Skeletal muscle satellite cell (primary cell): ENCODE results near the gene TMEM190.
A peak's percentile ranks its signal among the peaks of the same experiment; 100 is the strongest.
"Not testable (repeated sequence)": the region's sequence is repeated elsewhere in the genome, so short reads cannot be mapped to it uniquely, and the experiment has no call there.

Source experiments
- H3K27me3 ChIP-seq: 2 replicates; pipeline ENCODE4 v1.7.0; 2013; ENCODE audit warnings: low read length; ENCODE audit not compliant: control insufficient read depth, insufficient read depth
- H3K36me3 ChIP-seq: 2 replicates; pipeline ENCODE4 v1.7.0; 2013; ENCODE audit warnings: mild to moderate bottlenecking, control low read depth, low read length; ENCODE audit not compliant: insufficient read depth
- H3K4me1 ChIP-seq: 2 replicates; pipeline ENCODE4 v1.7.0; 2013; ENCODE audit warnings: low read length; ENCODE audit not compliant: control insufficient read depth, insufficient read depth
- H3K4me2 ChIP-seq: 2 replicates; pipeline ENCODE4 v1.7.0; 2013; ENCODE audit warnings: mild to moderate bottlenecking, low read length
- H3K4me3 ChIP-seq: 2 replicates; pipeline ENCODE4 v1.7.0; 2013; ENCODE audit warnings: low read length
- H3K9ac ChIP-seq: 2 replicates; pipeline ENCODE4 v1.7.0; 2013; ENCODE audit warnings: mild to moderate bottlenecking, low read depth, low read length, moderate library complexity
- H3K9me3 ChIP-seq: replicated peaks from 2 replicates; pipeline ENCODE4 v1.7.0; 2013; ENCODE audit warnings: mild to moderate bottlenecking, control low read depth, low read length

TMEM190 gene

DNA sequence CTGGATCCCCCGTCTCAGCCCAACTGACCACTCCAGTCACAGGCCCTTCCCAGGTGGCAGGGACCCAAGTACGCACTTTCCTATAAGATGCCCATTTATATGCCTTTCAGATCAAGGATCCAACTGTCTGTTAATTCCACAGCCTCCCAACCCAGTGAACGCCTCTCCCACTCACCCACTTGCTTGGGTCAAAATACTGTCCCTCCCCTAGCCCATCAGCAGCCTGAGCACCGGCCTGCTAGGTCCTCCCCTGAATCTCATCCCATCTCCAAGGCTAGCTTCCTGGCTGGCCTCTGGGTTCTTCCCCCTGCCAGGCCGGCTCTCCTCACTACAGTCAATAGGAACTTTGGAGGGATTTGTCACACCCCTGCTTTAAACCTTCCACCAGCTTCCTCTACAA, 29.0 kb downstream of the TMEM190 start:
- no peaks in the 10 kb centered on the region for H3K27me3 ChIP-seq
- H3K36me3 ChIP-seq: peaks cover 48% of the 10 kb centered on the region
- peak overlapping the region; percentile 94 for H3K4me3 ChIP-seq
- peak overlapping the region; percentile 80 for H3K4me2 ChIP-seq
- H3K4me1 ChIP-seq: peaks cover 21% of the 10 kb centered on the region
- H3K9me3 ChIP-seq: no peaks in the 10 kb centered on the region
- peak overlapping the region; percentile 99 for H3K9ac ChIP-seq

GRCh38 chr19:55406091-55406825, 29.6 kb downstream of the TMEM190 start:
- Histone ChIP-seq H3K36me3 (peaks cover 43% of the 10 kb centered on the region), H3K27me3 (no peaks in the 10 kb centered on the region), H3K4me3 (peak overlapping the region; percentile 94), H3K9ac (peak overlapping the region; percentile 99), H3K9me3 (no peaks in the 10 kb centered on the region), H3K4me1 (peaks cover 21% of the 10 kb centered on the region), H3K4me2 (peak overlapping the region; percentile 80)

GRCh38 chr19:55406826-55407549, 30.4 kb downstream of the TMEM190 start:
- H3K4me2 ChIP-seq: peak overlapping the region; percentile 80
- H3K27me3 ChIP-seq: no peaks in the 10 kb centered on the region
- no peaks in the 10 kb centered on the region for H3K9me3 ChIP-seq
- H3K4me1 ChIP-seq: peaks cover 21% of the 10 kb centered on the region
- H3K9ac ChIP-seq: peak overlapping the region; percentile 99
- peaks cover 38% of the 10 kb centered on the region for H3K36me3 ChIP-seq
- peak overlapping the region; percentile 94 for H3K4me3 ChIP-seq

GRCh38 chr19:55407550-55407799, 30.8 kb downstream of the TMEM190 start, which contains the start of gene UBE2S:
Gene UBE2S (minus strand): TSS chr19:55407788. CDS start chr19:55407589, 199 bp downstream.
- not testable (repeated sequence) for H3K27me3 ChIP-seq, H3K9me3 ChIP-seq
- Histone ChIP-seq H3K4me3 (peak within 1 kb of the TSS; percentile 94), H3K4me1 (peaks cover 21% of the 10 kb centered on the region), H3K4me2 (peak within 1 kb of the TSS; percentile 80), H3K36me3 (peaks cover 33% of the 10 kb centered on the region), H3K9ac (peak within 1 kb of the TSS; percentile 99)

- Histone ChIP-seq H3K4me1 (peaks cover 21% of the 10 kb centered on the region), H3K36me3 (peaks cover 28% of the 10 kb centered on the region), H3K9me3 (no peaks in the 10 kb centered on the region), H3K4me2 (peak overlapping the region; percentile 80), H3K9ac (peak overlapping the region; percentile 99), H3K4me3 (peak overlapping the region; percentile 94), H3K27me3 (no peaks in the 10 kb centered on the region)
Observed at GRCh38 chr19:55407800-55408532, 31.3 kb downstream of the TMEM190 start.

- peak overlapping the region; percentile 76 for H3K4me2 ChIP-seq
- H3K9me3 ChIP-seq: no peaks in the 10 kb centered on the region
- H3K4me3 ChIP-seq: peak overlapping the region; percentile 65
- H3K4me1 ChIP-seq: peaks cover 21% of the 10 kb centered on the region
- H3K27me3 ChIP-seq: no peaks in the 10 kb centered on the region
- H3K9ac ChIP-seq: peak overlapping the region; percentile 67
- peaks cover 23% of the 10 kb centered on the region for H3K36me3 ChIP-seq
Observed at GRCh38 chr19:55408533-55408872, 31.9 kb downstream of the TMEM190 start.

GRCh38 chr19:55409179-55409578, 32.6 kb downstream of the TMEM190 start:
- not testable (repeated sequence) for H3K9me3 ChIP-seq, H3K27me3 ChIP-seq, H3K4me2 ChIP-seq, H3K9ac ChIP-seq, H3K4me3 ChIP-seq
- Histone ChIP-seq H3K36me3 (peaks cover 19% of the 10 kb centered on the region), H3K4me1 (peaks cover 21% of the 10 kb centered on the region)

- Histone ChIP-seq H3K4me3 (no peak overlapping the region), H3K27me3 (no peaks in the 10 kb centered on the region), H3K4me1 (peaks cover 21% of the 10 kb centered on the region), H3K9ac (no peak overlapping the region), H3K4me2 (no peak overlapping the region), H3K9me3 (no peaks in the 10 kb centered on the region), H3K36me3 (peaks cover 14% of the 10 kb centered on the region)
Observed at GRCh38 chr19:55410168-55410567, 33.5 kb downstream of the TMEM190 start.

DNA sequence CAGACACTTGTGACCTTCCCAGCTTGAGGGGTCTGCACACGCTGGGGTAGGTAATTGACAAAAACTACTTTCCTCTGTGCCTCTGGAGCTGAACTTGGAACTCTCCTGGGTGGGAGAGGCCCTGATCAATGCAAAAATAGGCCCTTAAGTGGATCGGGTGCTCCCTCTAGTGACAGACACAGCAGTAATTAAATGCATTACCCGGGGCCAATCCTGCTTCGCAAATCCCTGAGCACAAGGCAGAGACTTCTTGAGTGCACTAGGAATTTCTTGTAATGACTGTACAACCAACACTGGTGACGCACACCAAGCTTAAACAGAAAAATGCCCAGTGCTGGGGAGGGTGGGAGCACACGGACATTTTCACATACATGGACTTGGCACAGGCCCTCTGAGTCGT, 41.6 kb downstream of the TMEM190 start:
- no peaks in the 10 kb centered on the region for H3K9me3 ChIP-seq
- no peak overlapping the region for H3K9ac ChIP-seq
- H3K27me3 ChIP-seq: peaks cover 19% of the 10 kb centered on the region

GRCh38 chr19:55419103-55419502, 42.5 kb downstream of the TMEM190 start:
- Histone ChIP-seq H3K4me2 (no peak overlapping the region), H3K9me3 (no peaks in the 10 kb centered on the region), H3K4me1 (no peaks in the 10 kb centered on the region), H3K4me3 (no peak overlapping the region), H3K36me3 (no peaks in the 10 kb centered on the region), H3K9ac (no peak overlapping the region), H3K27me3 (peaks cover 26% of the 10 kb centered on the region)

More for the DNA sequence above, 41.6 kb downstream of the TMEM190 start:
- Histone ChIP-seq H3K4me1 (no peaks in the 10 kb centered on the region), H3K4me2 (no peak overlapping the region), H3K4me3 (no peak overlapping the region), H3K36me3 (no peaks in the 10 kb centered on the region)

DNA sequence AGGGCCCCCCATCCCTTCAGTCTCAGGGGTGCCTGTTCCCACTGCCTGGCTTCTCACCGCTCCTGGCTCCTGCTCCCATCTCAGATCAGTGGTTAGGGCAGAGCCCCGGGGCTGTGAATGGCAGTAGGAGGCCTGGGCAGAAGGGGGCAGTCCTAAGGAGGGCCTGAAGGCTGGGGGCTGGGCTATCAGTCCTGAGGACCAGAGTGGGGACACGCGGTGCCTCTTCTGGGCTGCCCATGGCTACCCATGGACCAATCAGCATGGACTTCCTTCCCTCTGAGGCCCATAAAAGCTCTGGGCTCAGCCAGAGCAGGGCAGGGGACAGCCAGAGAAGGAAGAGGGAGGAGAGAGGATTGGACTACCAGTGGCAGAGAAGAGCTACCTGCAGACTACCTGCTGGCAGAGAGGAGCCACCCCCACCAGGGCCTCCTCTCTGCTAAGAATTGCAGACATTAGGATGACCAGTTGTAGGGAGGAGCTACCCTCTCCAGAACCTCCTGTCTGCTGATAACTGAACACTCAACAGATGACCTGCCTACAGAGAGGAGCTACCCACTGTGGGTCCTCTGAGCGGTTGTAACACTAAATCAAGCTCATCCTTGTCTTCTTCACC, 43.1 kb downstream of the TMEM190 start:
- Histone ChIP-seq H3K4me2 (no peak overlapping the region), H3K4me3 (no peak overlapping the region), H3K9ac (no peak overlapping the region), H3K36me3 (no peaks in the 10 kb centered on the region), H3K27me3 (peaks cover 30% of the 10 kb centered on the region), H3K9me3 (no peaks in the 10 kb centered on the region), H3K4me1 (no peaks in the 10 kb centered on the region)
